Endothelial cell of umbilical vein (primary cell): ENCODE measurements around the gene CSTF2. TPM values are rescaled to one million over a fixed set of nuclear protein-coding genes. Genes with fewer than 3 reads are reported as not detected.

Source experiments
- BruUV-seq: library from RNA; stranded (reverse); fragments of 400-500 nt; replicated peaks from 2 replicates; lab custom pipeline; 2021; lab: Mats Ljungman, UMichigan
- CTCF ChIA-PET: fragments of 300-600, 350-600 bp; sonication (Branson Sonifier 250); formaldehyde crosslinking; loops from one replicate; lab custom pipeline; 2021; ENCODE audit warnings: antibody characterized with exemption, inconsistent platforms; lab: Charles Lee
- POLR2A ChIA-PET: fragments of 300-600, 350-600 bp; sonication (Branson Sonifier 250); formaldehyde crosslinking; loops from one replicate; lab custom pipeline; 2021; ENCODE audit warnings: antibody characterized with exemption, inconsistent platforms; lab: Charles Lee
- DNase-seq: peaks from one replicate; pipeline ENCODE4 v3.0.0-alpha.2; 2011; ENCODE audit warnings: low read depth, low spot score
- FAIRE-seq: peaks from 2 replicates; lab custom pipeline; 2011; peaks lifted over from hg19 to GRCh38; lab: Jason Lieb, UNC
- H2AFZ ChIP-seq: 2 replicates; pipeline ENCODE4 v1.6.0; 2012; ENCODE audit warnings: low read depth, low read length, control low read depth, inconsistent platforms
- H3K27ac ChIP-seq: 2 replicates; pipeline ENCODE4 v1.5.1; 2011; ENCODE audit warnings: low read depth, mild to moderate bottlenecking, control low read depth, low read length, moderate library complexity; ENCODE audit not compliant: insufficient read depth
- H3K27me3 ChIP-seq, 2 experiments: 2 replicates each; pipeline versions ENCODE4 v1.6.0 to v1.6.1; 2011; ENCODE audit warnings: low read length in 2 of 2, mixed read lengths in 1 of 2; ENCODE audit not compliant: control insufficient read depth in 2 of 2, insufficient read depth in 2 of 2
- H3K36me3 ChIP-seq, 2 experiments: 2 replicates in 1 of 2; 3 replicates in 1 of 2; pipeline ENCODE4 v1.5.1; 2011; ENCODE audit warnings: low read length in 2 of 2, mild to moderate bottlenecking in 1 of 2, moderate library complexity in 1 of 2; ENCODE audit not compliant: control insufficient read depth in 2 of 2, insufficient read depth in 2 of 2; ENCODE audit errors: extremely low read depth in 1 of 2
- H3K4me1 ChIP-seq: 3 replicates; pipeline ENCODE4 v1.5.1; 2011; ENCODE audit warnings: mild to moderate bottlenecking, low read length; ENCODE audit not compliant: control insufficient read depth, insufficient read depth; ENCODE audit errors: extremely low read depth
- H3K4me2 ChIP-seq: 2 replicates; pipeline ENCODE4 v1.6.1; 2011; ENCODE audit warnings: low read length, control low read depth, mixed read lengths; ENCODE audit not compliant: insufficient read depth
- H3K4me3 ChIP-seq, 3 experiments: fragments of 200-600 bp in 1 of 3; sonication (generic), shearing (Covaris generic) in 1 of 3; replicated peaks in 1 of 3; 2 replicates each; pipeline ENCODE4 v1.5.1; 2011 to 2016; ENCODE audit warnings: control low read depth in 3 of 3, low read length in 3 of 3, mild to moderate bottlenecking in 2 of 3, inconsistent platforms in 1 of 3, low read depth in 1 of 3, moderate library complexity in 1 of 3; ENCODE audit not compliant: insufficient read depth in 1 of 3
- H3K79me2 ChIP-seq: 2 replicates; pipeline ENCODE4 v1.6.0; 2012; ENCODE audit warnings: low read length, inconsistent platforms; ENCODE audit not compliant: control insufficient read depth, insufficient read depth
- H3K9ac ChIP-seq: replicated peaks from 2 replicates; pipeline ENCODE3; 2011; ENCODE audit warnings: low read length, control low read depth; ENCODE audit not compliant: insufficient read depth; ENCODE audit errors: extremely low read depth
- H3K9me1 ChIP-seq: replicated peaks from 3 replicates; pipeline ENCODE4 v1.6.0; 2011; ENCODE audit warnings: mild to moderate bottlenecking, low read length; ENCODE audit not compliant: control insufficient read depth, insufficient read depth; ENCODE audit errors: extremely low read depth
- H3K9me3 ChIP-seq: replicated peaks from 2 replicates; pipeline ENCODE4 v1.5.1; 2012; ENCODE audit warnings: low read length, inconsistent platforms; ENCODE audit not compliant: control insufficient read depth, insufficient read depth
- H4K20me1 ChIP-seq: replicated peaks from 2 replicates; pipeline ENCODE3; 2011; ENCODE audit warnings: mild to moderate bottlenecking, low read length; ENCODE audit not compliant: control insufficient read depth, insufficient read depth; ENCODE audit errors: extremely low read depth
- CTCF ChIP-seq, 2 donors: IDR thresholded peaks; 1 replicate in 1 of 2; 2 replicates in 1 of 2; pipeline ENCODE4 v1.5.1; 2011; ENCODE audit warnings: low read length in 2 of 2, mild to moderate bottlenecking in 2 of 2, moderate library complexity in 2 of 2, control low read depth in 1 of 2, inconsistent platforms in 1 of 2, low read depth in 1 of 2; ENCODE audit not compliant: insufficient read depth in 1 of 2; ENCODE audit errors: extremely low read depth in 1 of 2
- EZH2 ChIP-seq: IDR thresholded peaks from 2 replicates; pipeline ENCODE4 v1.6.1; 2012; ENCODE audit warnings: borderline replicate concordance, low read depth, mild to moderate bottlenecking, moderate library complexity, low read length, inconsistent platforms; ENCODE audit not compliant: severe bottlenecking
- FOS ChIP-seq: IDR thresholded peaks from 2 replicates; pipeline ENCODE4 v1.6.1; 2011; ENCODE audit warnings: mild to moderate bottlenecking, low read length, moderate library complexity, borderline replicate concordance; ENCODE audit not compliant: insufficient read depth
- GATA2 ChIP-seq: IDR thresholded peaks from 2 replicates; pipeline ENCODE4 v1.7.0; 2011; ENCODE audit warnings: low read depth, mild to moderate bottlenecking, moderate library complexity, mixed read lengths, low read length; ENCODE audit not compliant: insufficient read length, insufficient read depth
- JUN ChIP-seq: IDR thresholded peaks from 2 replicates; pipeline ENCODE4 v1.6.1; 2011; ENCODE audit warnings: borderline replicate concordance, low read depth; ENCODE audit not compliant: insufficient read length, insufficient read depth
- MYC ChIP-seq: IDR thresholded peaks from one replicate; pipeline ENCODE4 v1.6.1; 2011; ENCODE audit warnings: mild to moderate bottlenecking, low read depth, low read length
- POLR2A ChIP-seq: IDR thresholded peaks from 2 replicates; pipeline ENCODE4 v1.6.1; 2012; ENCODE audit warnings: low read depth, mild to moderate bottlenecking, control low read depth, low read length
- POLR2AphosphoS5 ChIP-seq: IDR thresholded peaks from 2 replicates; pipeline ENCODE4 v1.6.1; 2012; ENCODE audit warnings: low read depth, mild to moderate bottlenecking, control low read depth, low read length, moderate library complexity; ENCODE audit not compliant: insufficient read depth
- dilution Hi-C: fragments of 300-500 bp; cut with MboI; formaldehyde crosslinking; loops from one replicate; pipeline ENCODE4 v1.15.0; 2019; ENCODE audit warnings: low sequenced_read_pairs; ENCODE audit not compliant: extremely low pct_ligation_motif_present
- intact Hi-C: fragments of 100-400 bp; cut with micrococcal nuclease; formaldehyde crosslinking; loops from one replicate; pipeline ENCODE4 v1.10.0; 2022
- polyA plus RNA-seq, 4 experiments: library from polyadenylated mRNA; depleted of rRNA in 3 of 4; stranded (reverse) in 3 of 4; unstranded in 1 of 4; fragments of >200 nt; gene quantifications; 2 replicates each; pipeline versions ENCODE4 v1.2.1 to v1.2.3, GENCODE V29; 2011 to 2012; ENCODE audit warnings: missing spikeins in 1 of 4
- total RNA-seq: library from RNA; stranded (reverse); gene quantifications from 2 replicates; pipeline ENCODE4 v1.2.3, GENCODE V29; 2021
- TF ChIP-seq, protein P1 (sequence below): IDR thresholded peaks from 2 replicates; pipeline ENCODE4 v1.6.1; 2011; ENCODE audit not compliant: insufficient read depth, insufficient read length

Gene CSTF2
- total and polyA plus RNA-seq, 2 donors (not counting 3 experiments of a cell fraction or from before 2014, with no cell fraction given), result 18.5 to 25.2 TPM

DNA sequence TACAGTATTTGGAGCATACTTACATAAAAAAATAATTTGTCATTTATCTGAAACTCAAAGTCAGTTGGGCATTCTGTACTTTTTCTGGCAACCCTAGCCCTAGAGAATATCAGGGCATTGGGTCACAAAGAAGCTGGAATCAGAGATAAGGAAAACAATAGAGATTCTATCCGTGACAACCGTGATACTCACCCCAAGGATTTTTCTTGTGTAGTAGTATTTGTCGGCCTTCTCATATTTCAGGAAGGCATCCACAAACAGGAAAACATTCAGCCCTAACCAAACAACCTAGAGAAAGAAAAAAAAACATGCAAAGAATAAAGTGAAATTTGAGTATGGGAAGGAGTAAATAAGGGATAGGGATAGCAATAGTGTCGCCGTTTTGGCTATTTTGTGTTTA is 50.3 kb downstream of the CSTF2 start:
- no peaks in the 10 kb centered on the region for H3K9me1 ChIP-seq
- intact Hi-C loops, result no loop called here
- no peaks in the 10 kb centered on the region for H3K27me3 ChIP-seq
- FAIRE-seq (peak; percentile 86), DNase-seq (peak; percentile 67)
- no peak overlapping the region for H3K9ac ChIP-seq
- POLR2A ChIA-PET, result no interaction called here
- no peaks in the 10 kb centered on the region for H3K36me3 ChIP-seq
- H3K27ac ChIP-seq, result no peak overlapping the region
- H2AFZ ChIP-seq, result no peak overlapping the region
- dilution Hi-C loops, result no loop called here
- no peaks in the 10 kb centered on the region for H3K79me2 ChIP-seq
- BruUV-seq, result no TSS peak
- H3K4me3 ChIP-seq, result no peak overlapping the region
- no peaks in the 10 kb centered on the region for H3K9me3 ChIP-seq
- no peak for TF ChIP-seq FOS
- TF ChIP-seq GATA2, result peak; percentile 70
- H3K4me2 ChIP-seq, result peak overlapping the region; percentile 67
- CTCF ChIA-PET, result interaction anchor here (0.7 kb wide), 1 partner anchor 12 kb away, joined by 3 read pairs; no protein-coding TSS in a partner anchor
- H4K20me1 ChIP-seq, result no peaks in the 10 kb centered on the region
- peaks cover 14% of the 10 kb centered on the region for H3K4me1 ChIP-seq

GRCh38 chrX:100871594-100872560 is 51.7 kb downstream of the CSTF2 start:
- CTCF ChIA-PET, result no interaction called here

More at GRCh38 chrX:100871594-100872560, 51.7 kb downstream of the CSTF2 start:
- Histone ChIP-seq H3K27me3 (no peaks in the 10 kb centered on the region), H3K9ac (no peak overlapping the region), H3K79me2 (no peaks in the 10 kb centered on the region), H4K20me1 (no peaks in the 10 kb centered on the region), H3K4me1 (peaks cover 12% of the 10 kb centered on the region), H3K36me3 (no peaks in the 10 kb centered on the region), H3K9me1 (no peaks in the 10 kb centered on the region), H2AFZ (no peak overlapping the region), H3K4me3 (no peak overlapping the region), H3K4me2 (no peak overlapping the region), H3K9me3 (no peaks in the 10 kb centered on the region), H3K27ac (no peak overlapping the region)
- no TSS peak for BruUV-seq
- FAIRE-seq (no peak), DNase-seq (no peak)
- dilution Hi-C loops (no loop called here), intact Hi-C loops (no loop called here)
- TF ChIP-seq POLR2A (no peak), FOS (no peak), JUN (no peak), GATA2 (no peak), CTCF (IDR thresholded peaks at IDR 0.05; ENCODE audit: extremely low read depth in 1 of 2, insufficient read depth in 1 of 2, low read depth in 1 of 2, low read length in 2 of 2) (no peak), MYC (no peak), EZH2 (no peak), POLR2AphosphoS5 (no peak)
- TF ChIP-seq, protein P1, sequence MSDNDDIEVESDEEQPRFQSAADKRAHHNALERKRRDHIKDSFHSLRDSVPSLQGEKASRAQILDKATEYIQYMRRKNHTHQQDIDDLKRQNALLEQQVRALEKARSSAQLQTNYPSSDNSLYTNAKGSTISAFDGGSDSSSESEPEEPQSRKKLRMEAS, result no peak
- POLR2A ChIA-PET, result no interaction called here
